ENCODE measurements around the gene NHLRC1. TPM values are rescaled to one million over a fixed set of nuclear protein-coding genes. Genes with fewer than 3 reads are reported as not detected.

The NHLRC1 gene
- total and polyA plus RNA-seq, 2 of the 13 experiments (the other 11 are each of a cell fraction or from before 2014, with no cell fraction given), result 0.04 to 0.11 TPM

- TF ChIP-seq SALL2 (CRISPR knock-in tag; IDR thresholded peaks at IDR 0.05), result peak; percentile 84; the same call in 1 of the 2 replicates
- TF ChIP-seq SMARCC2 (IDR thresholded peaks at IDR 0.05), result no peak
- peak; percentile 93 for TF ChIP-seq ZNF329 (CRISPR knock-in tag; IDR thresholded peaks at IDR 0.05; ENCODE audit: low read depth)
- TF ChIP-seq ZFP90 (CRISPR knock-in tag; IDR thresholded peaks at IDR 0.05; ENCODE audit: borderline replicate concordance), result peak; percentile 86; the same call in 1 of the 2 replicates
- TF ChIP-seq MTERF4 (CRISPR knock-in tag; IDR thresholded peaks at IDR 0.05), result peak; percentile 75; the same call in 1 of the 2 replicates
- peak; percentile 99 for TF ChIP-seq TARDBP (CRISPR knock-in tag; IDR thresholded peaks at IDR 0.05)
- TF ChIP-seq RERE (CRISPR knock-in tag; IDR thresholded peaks at IDR 0.05; ENCODE audit: low read depth), result peak; percentile 92
- TF ChIP-seq HNRNPUL1 (IDR thresholded peaks at IDR 0.05; ENCODE audit: low read depth, low read length), result no peak
- TF ChIP-seq PITX1 (CRISPR knock-in tag; IDR thresholded peaks at IDR 0.05), result peak; percentile 92
- no peak for TF ChIP-seq NFE2 (CRISPR knock-in tag; IDR thresholded peaks at IDR 0.05)
- TF ChIP-seq ZNF142 (CRISPR knock-in tag; IDR thresholded peaks at IDR 0.05), result peak; percentile 85
- no peak; the same call in 1 of the 2 replicates for TF ChIP-seq TBX3 (IDR thresholded peaks at IDR 0.05; ENCODE audit: borderline replicate concordance)
- peak; percentile 87 for TF ChIP-seq ZNF570 (CRISPR knock-in tag; IDR thresholded peaks at IDR 0.05; ENCODE audit: borderline replicate concordance)
Measured at GRCh38 chr6:18122128-18123093, at the start of gene NHLRC1 (continued).
